Thoracic aorta (tissue), 2 donors: Measurements from ENCODE around the gene TCF7L2. TPM values are rescaled to one million over a fixed set of nuclear protein-coding genes. Genes with fewer than 3 reads are reported as not detected.
A peak's percentile ranks its signal among the peaks of the same experiment; 100 is the strongest.

Source experiments
- ATAC-seq: fragments of 150-250 bp; one replicate; pipeline ENCODE4 v1.8.0; 2017; ENCODE audit warnings: low read depth; ENCODE audit not compliant: insufficient number of reproducible peaks, low FRiP score
- DNase-seq: peaks from one replicate; pipeline ENCODE4 v3.0.0-alpha.2; 2020; ENCODE audit warnings: low spot score
- H3K27ac ChIP-seq, 2 donors: fragments of 200-600 bp; sonication (generic); 1 replicate in 1 of 2; 2 replicates in 1 of 2; pipeline ENCODE4 v1.5.1; 2016; ENCODE audit warnings: mild to moderate bottlenecking in 2 of 2, moderate library complexity in 2 of 2
- H3K27me3 ChIP-seq: fragments of 200-600 bp; sonication (generic); replicated peaks from 2 replicates; pipeline ENCODE4 v1.6.0; 2016; ENCODE audit warnings: mild to moderate bottlenecking; ENCODE audit not compliant: insufficient read depth
- H3K36me3 ChIP-seq: fragments of 200-600 bp; sonication (generic); one replicate; pipeline ENCODE4 v1.5.1; 2016
- H3K4me1 ChIP-seq, 2 donors: fragments of 200-600 bp; sonication (generic); 1 replicate in 1 of 2; 2 replicates in 1 of 2; pipeline versions ENCODE4 v1.5.1 to v1.6.0; 2016; ENCODE audit warnings: low read depth in 2 of 2, mild to moderate bottlenecking in 1 of 2; ENCODE audit not compliant: control insufficient read depth in 1 of 2
- H3K4me3 ChIP-seq: fragments of 200-600 bp; sonication (generic); 2 replicates; pipeline ENCODE4 v1.5.1; 2016; ENCODE audit warnings: mild to moderate bottlenecking
- H3K9me3 ChIP-seq: fragments of 200-600 bp; sonication (generic); 2 replicates; pipeline ENCODE4 v1.5.1; 2016
- total RNA-seq, 2 donors: library from RNA; depleted of rRNA; stranded (reverse); fragments of >200 nt; gene quantifications; one replicate each; pipeline versions ENCODE4 v1.1.0 to v1.2.3, GENCODE V29; 2016
- TF ChIP-seq, protein P1 (sequence below): fragments of 200-600 bp; sonication (generic); IDR thresholded peaks from one replicate; pipeline ENCODE4 v1.5.1; 2019; ENCODE audit warnings: antibody characterized with exemption

The TCF7L2 gene
- total RNA-seq, 2 donors from 2014 or later = 21.4 to 50.5 TPM

DNA sequence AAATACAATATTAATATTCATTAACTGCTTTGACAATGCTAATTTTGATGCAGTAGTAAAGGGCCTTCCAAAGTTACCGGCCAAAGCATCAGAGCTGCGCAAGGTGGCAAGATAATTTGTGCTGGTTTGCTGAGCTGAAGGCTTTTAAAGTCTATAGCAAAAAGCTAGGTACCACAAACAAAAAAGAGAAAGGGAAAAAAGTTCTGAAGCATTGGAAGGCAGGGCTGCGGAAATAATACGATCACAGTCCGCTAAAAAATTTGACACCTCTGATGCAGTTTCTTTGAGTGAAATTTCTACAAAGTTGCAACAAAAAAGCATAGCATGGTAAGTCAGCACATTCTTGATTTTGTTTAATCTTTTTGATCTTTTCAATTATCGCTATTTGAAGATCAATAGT is 175.6 kb downstream of the TCF7L2 start:
- ATAC-seq (no peak), DNase-seq (no peak)
- Histone ChIP-seq H3K36me3 (no peaks in the 10 kb centered on the region), H3K9me3 (no peaks in the 10 kb centered on the region), H3K4me1 (peaks cover 8 to 16% of the 10 kb centered on the region in 2 donors), H3K4me3 (no peak overlapping the region), H3K27me3 (no peaks in the 10 kb centered on the region), H3K27ac (no peak overlapping the region)
- TF ChIP-seq, protein P1, sequence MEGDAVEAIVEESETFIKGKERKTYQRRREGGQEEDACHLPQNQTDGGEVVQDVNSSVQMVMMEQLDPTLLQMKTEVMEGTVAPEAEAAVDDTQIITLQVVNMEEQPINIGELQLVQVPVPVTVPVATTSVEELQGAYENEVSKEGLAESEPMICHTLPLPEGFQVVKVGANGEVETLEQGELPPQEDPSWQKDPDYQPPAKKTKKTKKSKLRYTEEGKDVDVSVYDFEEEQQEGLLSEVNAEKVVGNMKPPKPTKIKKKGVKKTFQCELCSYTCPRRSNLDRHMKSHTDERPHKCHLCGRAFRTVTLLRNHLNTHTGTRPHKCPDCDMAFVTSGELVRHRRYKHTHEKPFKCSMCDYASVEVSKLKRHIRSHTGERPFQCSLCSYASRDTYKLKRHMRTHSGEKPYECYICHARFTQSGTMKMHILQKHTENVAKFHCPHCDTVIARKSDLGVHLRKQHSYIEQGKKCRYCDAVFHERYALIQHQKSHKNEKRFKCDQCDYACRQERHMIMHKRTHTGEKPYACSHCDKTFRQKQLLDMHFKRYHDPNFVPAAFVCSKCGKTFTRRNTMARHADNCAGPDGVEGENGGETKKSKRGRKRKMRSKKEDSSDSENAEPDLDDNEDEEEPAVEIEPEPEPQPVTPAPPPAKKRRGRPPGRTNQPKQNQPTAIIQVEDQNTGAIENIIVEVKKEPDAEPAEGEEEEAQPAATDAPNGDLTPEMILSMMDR = no peak

DNA sequence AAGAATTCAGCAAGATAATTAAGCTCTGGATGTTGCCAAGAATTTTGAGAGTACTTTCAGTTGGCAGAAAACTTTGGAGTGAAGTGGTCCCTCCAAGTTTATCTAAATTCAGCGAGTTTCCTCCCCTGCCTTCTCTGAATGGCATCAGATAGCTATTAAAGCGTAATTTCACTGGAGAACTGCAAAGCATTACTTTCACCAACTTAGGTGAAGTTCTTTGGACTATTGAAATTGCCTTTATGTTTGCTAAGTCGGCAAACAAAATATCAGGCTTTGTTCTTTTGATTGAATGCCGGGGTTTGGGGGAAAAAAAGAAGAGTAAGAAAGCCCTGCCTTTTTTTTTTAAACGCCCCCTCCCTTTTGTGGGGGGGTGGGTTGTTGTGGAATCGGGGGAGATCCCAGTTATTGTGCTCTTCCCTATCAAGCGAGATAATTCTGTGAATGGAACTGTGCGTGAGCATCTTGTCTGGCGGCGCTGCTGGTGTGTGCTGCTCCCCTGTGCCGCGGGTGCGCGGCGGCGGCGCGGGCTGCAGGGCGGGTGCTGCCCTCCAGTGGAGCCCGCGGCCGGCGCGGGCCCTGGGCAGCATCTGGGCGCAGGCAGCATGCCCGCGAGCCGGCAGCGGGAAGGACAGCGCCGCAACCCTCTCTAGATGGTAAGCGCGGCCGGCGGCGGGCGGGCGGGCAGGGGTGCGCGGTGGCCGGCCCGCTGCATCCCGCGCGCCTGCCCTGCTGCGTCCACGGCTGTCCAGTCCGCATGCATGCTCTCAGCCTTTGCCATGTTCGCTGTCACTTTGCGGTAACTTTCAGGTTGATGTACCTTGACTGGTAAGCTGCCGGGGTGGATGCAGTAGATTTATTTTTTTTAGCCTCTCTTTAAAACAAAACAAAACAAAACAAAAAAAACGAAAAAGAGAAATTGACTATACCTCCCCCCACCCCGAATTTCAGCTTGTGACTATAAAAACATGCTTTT is 176.5 kb downstream of the TCF7L2 start:
- Histone ChIP-seq H3K36me3 (no peaks in the 10 kb centered on the region), H3K27ac (no peak overlapping the region), H3K4me3 (peak overlapping the region; percentile 66), H3K4me1 (peaks cover 8 to 22% of the 10 kb centered on the region in 2 donors), H3K9me3 (no peaks in the 10 kb centered on the region), H3K27me3 (no peaks in the 10 kb centered on the region)
- ATAC-seq (peak; percentile 72), DNase-seq (no peak)
- TF ChIP-seq, protein P1 = peak; percentile 70

DNA sequence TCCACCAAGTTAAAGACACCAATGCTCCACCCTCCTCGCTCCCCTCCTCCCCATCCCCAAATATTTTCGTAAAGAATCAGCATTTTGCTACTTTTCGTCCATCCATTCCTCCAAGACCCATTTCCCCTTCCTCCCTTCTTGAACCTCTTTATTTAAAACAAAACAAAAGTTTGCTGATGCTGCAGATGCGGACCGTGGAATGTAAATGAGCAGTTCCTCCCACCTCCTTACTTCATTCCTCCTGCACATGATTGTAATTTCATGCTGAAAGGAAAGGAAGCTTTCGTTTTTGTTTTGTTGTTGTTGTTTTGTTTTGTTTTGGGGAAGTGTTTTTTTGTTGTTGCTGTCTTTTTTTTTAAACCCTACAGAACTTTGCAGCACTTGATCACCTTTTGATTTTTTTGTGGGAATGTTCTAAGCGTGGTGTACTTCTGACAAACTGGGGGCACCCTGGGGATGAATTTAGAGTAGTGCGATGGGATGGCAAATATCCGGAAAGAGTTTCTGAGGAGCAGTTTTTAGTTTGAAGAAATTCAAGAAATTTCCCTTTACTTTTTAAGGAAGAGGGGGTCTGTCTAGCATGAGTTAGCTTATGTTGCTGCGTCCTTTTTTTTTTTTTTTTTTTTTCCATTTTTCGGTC is 177.3 kb downstream of the TCF7L2 start:
- Histone ChIP-seq H3K9me3 (no peaks in the 10 kb centered on the region), H3K27me3 (no peaks in the 10 kb centered on the region), H3K27ac (no peak overlapping the region), H3K4me1 (peaks cover 9 to 30% of the 10 kb centered on the region in 2 donors), H3K4me3 (peak overlapping the region; percentile 66), H3K36me3 (no peaks in the 10 kb centered on the region)
- DNase-seq (no peak), ATAC-seq (no peak)
- TF ChIP-seq, protein P1 = no peak

DNA sequence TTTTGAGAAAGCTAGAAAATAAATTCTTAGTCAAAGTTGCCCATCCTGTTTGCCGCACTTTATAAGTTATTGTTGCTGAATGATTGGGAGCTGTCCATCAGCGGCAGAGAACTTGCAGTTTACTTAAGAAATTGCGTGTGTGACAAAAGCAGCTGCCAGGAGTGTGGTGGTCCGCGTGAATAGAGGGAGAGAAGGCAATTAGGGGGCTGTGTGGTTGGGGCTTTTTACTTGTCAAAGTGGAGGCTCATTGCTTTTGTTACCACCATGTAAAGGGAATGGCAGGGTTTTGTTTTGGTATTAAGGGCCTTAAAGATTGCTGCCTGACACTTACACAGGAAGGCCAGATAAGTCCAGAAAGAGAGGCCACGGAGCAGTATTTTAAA is 177.8 kb downstream of the TCF7L2 start:
- H3K9me3 ChIP-seq = no peaks in the 10 kb centered on the region
- H3K4me1 ChIP-seq = peaks cover 13 to 35% of the 10 kb centered on the region in 2 donors
- ATAC-seq = no peak
- no peak overlapping the region for H3K27ac ChIP-seq
- TF ChIP-seq, protein P1 = no peak
- no peaks in the 10 kb centered on the region for H3K27me3 ChIP-seq
- no peak overlapping the region for H3K4me3 ChIP-seq
- no peaks in the 10 kb centered on the region for H3K36me3 ChIP-seq
- no peak for DNase-seq

DNA sequence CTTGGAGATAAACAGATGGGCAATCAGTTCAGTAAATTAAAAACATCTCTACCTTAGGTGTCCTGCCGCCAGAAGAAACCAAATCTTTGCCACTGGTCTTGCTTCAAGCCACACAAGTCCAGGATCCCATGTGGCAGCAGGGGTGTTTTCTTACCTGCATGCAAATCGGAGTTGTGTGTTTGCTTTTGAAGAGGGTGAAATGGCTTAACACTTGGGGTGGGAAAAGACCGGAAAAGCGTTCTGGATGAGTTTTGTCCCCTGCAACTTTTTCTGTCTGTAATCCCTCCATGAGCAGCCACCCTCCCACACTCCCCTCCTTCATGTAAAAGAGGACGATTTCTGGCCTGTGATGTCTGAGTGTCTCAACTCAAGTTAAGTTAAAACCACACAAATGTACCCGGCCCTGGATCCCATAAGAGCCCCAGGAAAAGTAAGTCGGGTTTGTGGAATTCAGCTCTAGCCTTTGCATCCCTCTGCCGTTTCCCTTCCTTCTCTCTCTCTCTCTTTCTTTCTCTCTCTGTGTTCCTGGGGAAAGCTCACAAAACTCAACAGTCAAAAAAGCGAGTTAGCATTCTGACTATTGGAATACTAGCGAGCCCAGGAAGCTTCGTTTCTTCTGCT is 178.5 kb downstream of the TCF7L2 start:
- Histone ChIP-seq H3K27ac (no peak overlapping the region), H3K36me3 (no peaks in the 10 kb centered on the region), H3K9me3 (no peaks in the 10 kb centered on the region), H3K4me1 (peaks cover 13 to 42% of the 10 kb centered on the region in 2 donors), H3K4me3 (no peak overlapping the region), H3K27me3 (no peaks in the 10 kb centered on the region)
- TF ChIP-seq, protein P1 = no peak
- ATAC-seq (no peak), DNase-seq (no peak)
